ENCODE data around the gene PPP1CC.
A peak's percentile ranks its signal among the peaks of the same experiment; 100 is the strongest.
"Not testable (repeated sequence)": the region's sequence is repeated elsewhere in the genome, so short reads cannot be mapped to it uniquely, and the experiment has no call there.

The PPP1CC gene

DNA sequence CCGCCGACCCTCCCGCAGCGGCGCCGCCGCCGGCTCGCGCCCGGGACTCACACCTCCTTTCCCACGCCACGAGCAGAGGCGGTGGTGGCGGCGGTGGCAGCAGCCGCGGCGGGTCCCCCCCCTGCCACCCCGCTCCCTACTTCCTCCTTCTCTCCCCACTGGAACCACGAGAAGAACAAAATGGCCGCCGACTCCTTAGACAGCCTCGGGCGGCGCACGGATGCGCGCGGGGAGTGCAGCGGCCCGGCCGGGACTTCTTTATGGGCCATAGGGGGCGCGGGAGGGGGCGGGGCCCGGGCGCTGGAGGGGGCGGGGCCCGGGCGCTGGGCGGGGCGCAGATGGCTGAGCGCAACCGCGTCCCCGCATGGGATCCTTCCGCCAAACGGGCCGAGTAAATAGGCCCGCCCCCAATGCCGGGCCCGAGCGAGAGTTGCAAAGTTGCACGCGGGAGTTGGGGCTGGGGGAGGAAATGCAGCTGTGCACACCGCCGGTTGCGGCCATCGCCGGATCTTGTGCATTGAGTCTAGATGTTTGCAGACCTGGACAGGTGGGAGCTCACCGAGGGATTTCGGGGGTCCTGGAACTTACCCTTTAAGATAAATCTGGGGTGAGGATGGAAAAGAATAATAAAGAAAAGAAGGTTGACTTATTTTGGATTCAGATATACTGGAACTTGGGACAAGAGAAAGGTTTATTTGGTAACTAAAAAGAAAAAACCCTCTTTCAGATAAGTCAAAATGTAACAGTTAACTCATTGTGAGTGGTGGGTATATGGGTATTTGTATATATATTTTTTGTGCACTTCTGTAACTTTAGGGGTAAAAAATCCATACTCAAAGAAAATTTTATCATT is at the start of gene PPP1CC:
PPP1CC (minus strand) TSS at position 174 of the 853 bp plus-strand sequence. CDS start 184 bp downstream, outside the sequence.
- DNase-seq (ENCODE audit: low read depth in 2 of 2): peak; percentile 78 to 85

- DNase-seq (ENCODE audit: low read depth in 2 of 2): no peak
These were observed 48.9 kb upstream of the PPP1CC start for GRCh38 chr12:110791589-110791988.

- DNase-seq (ENCODE audit: low read depth in 2 of 2): no peak
These were observed 47.6 kb upstream of the PPP1CC start for GRCh38 chr12:110790301-110790700.

GRCh38 chr12:110786012-110786411 is 43.3 kb upstream of the PPP1CC start:
- DNase-seq (ENCODE audit: low read depth in 2 of 2): no peak

DNA sequence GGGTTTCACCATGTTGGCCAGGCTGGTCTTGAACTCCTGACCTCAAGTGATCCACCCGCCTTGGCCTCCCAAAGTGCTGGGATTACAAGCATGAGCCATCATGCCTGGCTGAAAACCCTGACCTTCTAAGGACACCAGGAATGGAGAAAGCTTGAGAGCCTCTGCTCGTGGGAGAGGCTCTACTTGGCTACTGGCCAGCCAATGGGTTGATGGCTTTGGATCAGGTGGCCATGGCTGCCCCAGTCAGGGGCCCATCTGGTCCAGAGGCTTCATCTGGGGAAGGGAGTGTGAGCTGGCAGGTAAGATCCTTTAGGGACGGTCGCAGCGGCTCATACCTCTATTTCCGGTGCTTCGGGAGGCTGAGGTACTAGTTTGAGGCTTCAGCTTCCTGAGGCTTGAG is 42.5 kb upstream of the PPP1CC start:
- no peak for DNase-seq (ENCODE audit: low read depth in 2 of 2)

DNA sequence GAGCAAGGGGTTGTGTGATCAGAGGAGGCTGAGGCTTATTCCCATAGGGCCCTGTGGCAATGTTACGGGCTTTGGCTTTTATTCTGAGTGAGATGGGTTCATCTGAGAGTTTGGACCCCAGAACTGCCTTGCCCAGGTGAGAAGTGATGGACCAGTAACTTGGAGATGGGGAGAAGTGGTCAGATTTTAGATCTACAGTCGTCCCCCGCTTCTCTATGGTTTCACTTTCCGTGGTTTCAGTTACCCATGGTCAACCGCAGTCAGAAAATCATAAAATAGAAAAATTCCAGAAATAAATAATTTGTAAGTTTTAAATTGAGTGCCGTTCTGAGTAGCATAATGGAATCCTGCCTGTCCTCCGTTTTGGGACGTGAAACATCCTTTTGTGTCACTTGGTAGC is 40.2 kb upstream of the PPP1CC start:
- DNase-seq (ENCODE audit: low read depth in 2 of 2): no peak

GRCh38 chr12:110782094-110782493 is 39.4 kb upstream of the PPP1CC start:
- no peak for DNase-seq (ENCODE audit: low read depth in 2 of 2)

GRCh38 chr12:110780448-110780847 is 37.8 kb upstream of the PPP1CC start:
- DNase-seq (ENCODE audit: low read depth in 2 of 2): peak in 1 of 2 donors; percentile 8

GRCh38 chr12:110778833-110779577 is 36.3 kb upstream of the PPP1CC start:
- DNase-seq (ENCODE audit: low read depth in 2 of 2): no peak

DNA sequence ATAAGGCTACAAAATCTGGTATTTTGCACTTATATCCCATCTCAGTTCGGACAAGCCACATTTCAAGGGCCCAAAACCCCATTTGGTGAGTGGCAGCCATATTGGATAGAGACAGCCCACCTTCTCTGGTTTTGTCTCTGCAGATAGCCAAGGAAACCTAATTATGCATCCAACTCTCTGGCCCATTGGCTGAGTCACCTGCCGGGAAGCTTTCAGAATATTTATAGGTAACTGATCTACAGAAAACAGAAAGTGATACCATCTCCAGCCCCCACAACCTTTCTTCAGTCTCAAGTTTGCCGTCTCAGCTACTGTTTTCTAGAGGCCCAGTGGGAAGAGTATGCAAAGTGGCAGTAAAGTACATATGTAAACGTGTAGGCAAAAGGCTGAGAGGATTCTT is 33.7 kb upstream of the PPP1CC start:
- peak in 1 of 2 donors; percentile 46 for DNase-seq (ENCODE audit: low read depth in 2 of 2)

GRCh38 chr12:110775997-110776396 is 33.3 kb upstream of the PPP1CC start:
- no peak for DNase-seq (ENCODE audit: low read depth in 2 of 2)

DNA sequence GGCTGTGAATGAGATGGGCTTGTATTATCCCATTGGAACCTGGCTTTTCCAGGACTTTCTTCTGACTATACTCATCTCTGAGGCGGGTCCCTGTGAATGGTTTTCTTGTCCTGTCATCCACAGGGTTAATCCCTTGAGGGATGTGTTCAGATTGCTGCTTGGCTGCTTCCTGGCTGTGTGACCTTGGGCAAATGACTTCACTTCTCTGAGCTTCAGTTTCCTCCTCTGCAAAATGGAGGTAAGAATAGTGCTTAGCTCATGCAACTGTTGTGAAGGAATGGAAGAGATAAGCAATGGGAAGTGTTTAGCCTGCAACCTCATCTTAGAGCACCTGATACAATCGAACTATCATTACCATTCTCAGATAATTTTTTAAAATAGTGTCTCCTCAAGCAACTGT is 32.1 kb upstream of the PPP1CC start:
- no peak for DNase-seq (ENCODE audit: low read depth in 2 of 2)

DNA sequence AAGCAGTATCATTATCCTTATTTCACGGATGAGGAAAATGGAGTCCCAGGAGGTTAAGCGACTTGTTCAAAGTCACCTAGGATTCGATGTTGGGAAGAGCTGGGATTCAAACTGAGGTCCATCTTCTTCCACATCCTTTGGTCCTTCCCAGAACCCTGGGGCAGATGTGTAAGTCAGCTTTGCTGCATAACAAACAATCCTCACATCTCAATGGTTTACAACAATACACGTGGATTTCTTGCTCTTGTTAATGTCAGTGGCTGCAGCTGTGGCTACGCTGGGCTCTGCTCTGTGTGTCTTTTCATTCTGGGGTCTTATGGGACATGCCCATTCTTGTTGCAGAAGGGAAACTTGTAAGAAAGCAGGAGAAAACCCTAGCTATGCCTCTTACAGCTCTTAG is 26.3 kb upstream of the PPP1CC start:
- no peak for DNase-seq (ENCODE audit: low read depth in 2 of 2)

DNA sequence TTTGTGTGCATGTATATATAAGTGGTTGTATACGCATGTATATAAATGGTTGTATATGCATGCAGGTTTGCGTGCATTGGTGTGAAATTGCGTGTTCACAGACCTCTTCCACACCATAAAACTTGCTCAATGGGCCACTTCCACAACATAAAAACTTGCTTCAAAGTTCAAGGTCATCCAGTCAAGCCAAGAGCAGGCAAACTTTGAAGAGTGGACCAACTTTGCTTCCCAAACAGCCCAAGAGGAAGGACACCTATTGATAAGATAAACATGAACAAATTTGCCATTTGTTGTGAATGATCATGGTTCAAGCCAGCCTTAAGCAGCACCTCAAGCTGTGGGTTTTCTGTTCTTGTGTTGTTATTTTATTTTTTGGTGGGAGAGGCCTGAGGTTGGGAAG is 25.2 kb upstream of the PPP1CC start:
- DNase-seq (ENCODE audit: low read depth in 2 of 2): no peak

GRCh38 chr12:110766311-110767154 is 23.8 kb upstream of the PPP1CC start:
- no peak for DNase-seq (ENCODE audit: low read depth in 2 of 2)

DNA sequence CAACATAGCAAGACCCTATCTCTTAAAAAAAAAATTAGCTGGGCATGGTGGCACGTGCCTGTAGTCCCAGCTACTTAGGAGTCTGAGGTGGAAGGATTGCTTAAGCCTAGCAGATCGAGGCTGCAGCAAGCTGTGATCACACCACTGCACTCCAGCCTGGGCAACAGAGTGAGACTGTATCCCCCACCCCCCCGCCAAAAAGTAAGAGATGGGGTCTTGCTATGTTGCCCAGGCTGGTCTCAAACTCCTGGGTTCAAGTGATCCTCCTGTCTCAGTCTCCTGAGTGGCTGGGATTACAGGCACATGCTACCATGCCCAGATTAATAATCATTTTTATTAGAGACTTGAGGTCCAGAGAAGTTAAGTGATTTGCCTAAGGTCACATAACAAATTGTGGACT is 22.9 kb upstream of the PPP1CC start:
- DNase-seq (ENCODE audit: low read depth in 2 of 2): not testable (repeated sequence)

- DNase-seq (ENCODE audit: low read depth in 2 of 2): no peak
These were observed 22.4 kb upstream of the PPP1CC start for GRCh38 chr12:110765111-110765510.

- no peak for DNase-seq (ENCODE audit: low read depth in 2 of 2)
These were observed 20.9 kb upstream of the PPP1CC start for GRCh38 chr12:110763583-110763982.

DNA sequence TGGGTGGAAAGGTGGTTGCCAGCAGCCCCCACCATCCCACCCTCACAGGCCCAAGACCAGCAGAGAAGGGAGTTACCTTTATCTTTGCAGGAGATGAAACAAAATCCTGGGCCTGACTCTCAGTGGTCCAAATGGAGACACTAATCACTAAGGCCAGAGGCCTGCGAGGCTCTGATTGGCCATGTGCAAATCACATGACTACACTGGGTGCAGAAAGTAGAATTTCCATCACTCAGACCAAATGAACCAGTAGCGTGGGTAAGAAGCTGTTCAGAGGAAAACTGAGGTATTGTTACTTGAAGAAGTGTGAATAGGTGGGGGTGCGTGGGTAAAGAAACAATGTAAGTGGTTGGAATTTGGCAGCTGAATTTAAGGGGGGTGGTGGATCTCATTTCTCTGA is 20.2 kb upstream of the PPP1CC start:
- DNase-seq (ENCODE audit: low read depth in 2 of 2): no peak

DNA sequence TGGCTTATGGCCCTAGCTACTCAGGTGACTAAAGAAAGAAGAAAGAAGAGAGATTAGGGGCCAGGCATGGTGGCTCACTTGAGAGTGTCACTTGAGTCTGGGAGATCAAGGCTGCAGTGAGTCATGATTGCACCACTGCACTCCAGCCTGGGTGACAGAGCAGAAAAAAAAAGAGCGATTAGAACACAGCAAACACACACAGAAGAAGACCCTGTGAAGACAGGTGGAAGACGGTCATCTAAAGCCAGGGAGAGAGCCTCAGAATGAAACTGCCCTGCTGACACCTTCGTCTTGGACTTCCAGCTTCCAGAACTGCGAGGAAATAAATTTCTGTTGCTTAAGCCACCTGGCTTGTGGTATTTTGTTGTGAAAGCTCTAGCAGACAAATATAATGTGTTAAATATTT is 17.5 kb upstream of the PPP1CC start:
- no peak for DNase-seq (ENCODE audit: low read depth in 2 of 2)

GRCh38 chr12:110758922-110759321 is 16.2 kb upstream of the PPP1CC start:
- no peak for DNase-seq (ENCODE audit: low read depth in 2 of 2)

- no peak for DNase-seq (ENCODE audit: low read depth in 2 of 2)
These were observed 13.9 kb upstream of the PPP1CC start for GRCh38 chr12:110756611-110757010.

Measured in activated CD8-positive, alpha-beta memory T cell treated with anti-CD3 and anti-CD28 coated beads for 4 hours (primary cell).